ENCODE measurements around the gene FAM168A. TPM values are rescaled to one million over a fixed set of nuclear protein-coding genes. Genes with fewer than 3 reads are reported as not detected.

Gene FAM168A
- total RNA-seq, 1 experiment from 2014 or later, result 21.1 TPM

- no peaks in the 10 kb centered on the region for H3K23me2 ChIP-seq (ENCODE audit: insufficient read length, low read depth, low read length, poor library complexity, severe bottlenecking)
- no peaks in the 10 kb centered on the region for H3K27me3 ChIP-seq (ENCODE audit: insufficient read depth, low read length)
- no peak overlapping the region for H2AK5ac ChIP-seq (ENCODE audit: insufficient read length, low read length)
- no peak overlapping the region for H2AFZ ChIP-seq (ENCODE audit: low read length)
- H3K4ac ChIP-seq (ENCODE audit: low read depth, low read length), result no peak overlapping the region
- no peak overlapping the region for H4K5ac ChIP-seq (ENCODE audit: insufficient read length, low read depth, low read length)
- TF ChIP-seq, protein P1, sequence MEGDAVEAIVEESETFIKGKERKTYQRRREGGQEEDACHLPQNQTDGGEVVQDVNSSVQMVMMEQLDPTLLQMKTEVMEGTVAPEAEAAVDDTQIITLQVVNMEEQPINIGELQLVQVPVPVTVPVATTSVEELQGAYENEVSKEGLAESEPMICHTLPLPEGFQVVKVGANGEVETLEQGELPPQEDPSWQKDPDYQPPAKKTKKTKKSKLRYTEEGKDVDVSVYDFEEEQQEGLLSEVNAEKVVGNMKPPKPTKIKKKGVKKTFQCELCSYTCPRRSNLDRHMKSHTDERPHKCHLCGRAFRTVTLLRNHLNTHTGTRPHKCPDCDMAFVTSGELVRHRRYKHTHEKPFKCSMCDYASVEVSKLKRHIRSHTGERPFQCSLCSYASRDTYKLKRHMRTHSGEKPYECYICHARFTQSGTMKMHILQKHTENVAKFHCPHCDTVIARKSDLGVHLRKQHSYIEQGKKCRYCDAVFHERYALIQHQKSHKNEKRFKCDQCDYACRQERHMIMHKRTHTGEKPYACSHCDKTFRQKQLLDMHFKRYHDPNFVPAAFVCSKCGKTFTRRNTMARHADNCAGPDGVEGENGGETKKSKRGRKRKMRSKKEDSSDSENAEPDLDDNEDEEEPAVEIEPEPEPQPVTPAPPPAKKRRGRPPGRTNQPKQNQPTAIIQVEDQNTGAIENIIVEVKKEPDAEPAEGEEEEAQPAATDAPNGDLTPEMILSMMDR (conservative IDR thresholded peaks at IDR 0.05), result no peak
- no peak overlapping the region for H3K4me2 ChIP-seq (ENCODE audit: insufficient read depth, insufficient read length, low read length)
- Mint-ChIP-seq H3K4me3 (no peak overlapping the region), H3K27ac (no peak overlapping the region), H3K27me3 (ENCODE audit: low read depth) (no peaks in the 10 kb centered on the region), H3K9me3 (peaks cover 11 to 14% of the 10 kb centered on the region in 2 experiments), H3K4me1 (peaks cover 11 to 21% of the 10 kb centered on the region in 2 experiments), H3K36me3 (ENCODE audit: insufficient read depth in 1 of 3, low read depth in 3 of 3) (peaks cover 0 to 19% (median 6%) of the 10 kb centered on the region in 3 experiments; a peak in 4 of 7 replicates)
- H2BK12ac ChIP-seq (ENCODE audit: insufficient read length, low read depth, low read length), result no peak overlapping the region
- no peaks in the 10 kb centered on the region for H3K9me3 ChIP-seq (ENCODE audit: control insufficient read depth, low read depth, low read length)
- H3K27ac ChIP-seq (ENCODE audit: insufficient read length, low read depth, low read length), result no peak overlapping the region
- no peak overlapping the region for H4K91ac ChIP-seq (ENCODE audit: insufficient read length, low read depth, low read length)
- H2BK20ac ChIP-seq (ENCODE audit: low read depth, low read length, poor library complexity, severe bottlenecking), result no peak overlapping the region
- no peak overlapping the region for H3K14ac ChIP-seq (ENCODE audit: insufficient read depth, low read length)
- H4K8ac ChIP-seq (replicated peaks; ENCODE audit: insufficient read length, low read depth, low read length), result no peak overlapping the region
- no peak overlapping the region for H3T11ph ChIP-seq (ENCODE audit: low read length)
- H2BK5ac ChIP-seq (ENCODE audit: insufficient read length, low read length), result no peak overlapping the region
- no peaks in the 10 kb centered on the region; the same call in 1 of the 2 replicates for H3K4me1 ChIP-seq (ENCODE audit: insufficient read depth, low read length)
- H3K18ac ChIP-seq (ENCODE audit: insufficient read length, low read depth, low read length), result no peak overlapping the region
- H3K23ac ChIP-seq (ENCODE audit: insufficient read length, low read depth, low read length), result no peak overlapping the region
- no peak overlapping the region for H2BK15ac ChIP-seq (ENCODE audit: low read depth, low read length)
- H3K79me1 ChIP-seq (ENCODE audit: insufficient read depth, low read depth, low read length, poor library complexity, severe bottlenecking), result no peaks in the 10 kb centered on the region
- H3K9ac ChIP-seq (ENCODE audit: extremely low read depth, insufficient read length, low read length), result no peak overlapping the region
- H3K56ac ChIP-seq (ENCODE audit: insufficient read length, low read depth, low read length), result no peak overlapping the region
- H3K79me2 ChIP-seq (ENCODE audit: insufficient read depth, low read length), result no peaks in the 10 kb centered on the region
- H2BK120ac ChIP-seq (ENCODE audit: low read depth, low read length, poor library complexity, severe bottlenecking), result no peak overlapping the region
- no peak for DNase-seq
- no peaks in the 10 kb centered on the region for H4K20me1 ChIP-seq (ENCODE audit: control insufficient read depth, insufficient read depth, insufficient read length)
These were observed 122.3 kb downstream of the FAM168A start for GRCh38 chr11:73475549-73476095.
